DMS79 treated with DMSO at 0.1 percent for 48 hours (cell line): ENCODE data around the gene VAV2.
A peak's percentile ranks its signal among the peaks of the same experiment; 100 is the strongest.

Experiments used
- DNase-seq: peaks from one replicate; lab custom pipeline; 2025; lab: John Stamatoyannopoulos, UW

Gene VAV2

DNA sequence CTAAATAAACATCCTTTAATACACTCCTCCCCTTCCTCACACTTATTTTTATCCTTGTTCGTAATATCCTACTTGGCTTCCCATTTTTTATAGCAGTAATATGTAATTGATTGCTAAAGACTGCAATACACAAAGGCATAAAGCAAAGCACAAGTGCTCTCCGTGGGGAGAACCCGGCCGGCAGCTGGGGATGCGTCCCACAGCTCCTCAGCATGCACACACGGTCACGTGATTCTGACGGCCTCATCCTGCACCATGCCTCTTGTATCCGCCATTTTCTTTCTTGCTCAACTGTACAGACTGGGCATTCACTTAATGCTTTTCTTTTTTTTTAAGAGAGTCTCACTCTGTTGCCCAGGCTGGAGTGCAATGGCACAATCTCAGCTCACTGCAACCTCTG is 36.0 kb upstream of the VAV2 start:
- no peak for DNase-seq

DNA sequence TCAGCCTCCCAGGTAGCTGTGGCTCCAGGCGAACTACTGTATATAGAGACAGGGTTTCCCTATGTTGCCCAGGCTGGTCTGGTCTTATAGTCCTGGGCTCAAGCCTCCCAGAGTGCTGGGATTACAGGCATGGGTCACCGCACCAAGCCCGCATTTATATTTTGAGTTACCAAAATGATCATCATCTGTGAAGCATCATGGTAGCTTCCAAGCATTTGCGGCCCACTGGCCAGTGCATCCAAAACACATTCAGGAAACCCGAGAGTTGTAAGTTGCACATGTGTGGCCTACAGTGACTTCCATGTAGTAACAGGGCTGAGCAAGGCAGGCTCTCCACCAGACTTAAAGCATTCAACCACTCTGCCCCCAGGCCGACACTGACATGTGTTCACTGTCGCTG is 35.4 kb upstream of the VAV2 start:
- DNase-seq = no peak

- DNase-seq = no peak
Observed at GRCh38 chr9:134026981-134027380, 34.9 kb upstream of the VAV2 start.

DNA sequence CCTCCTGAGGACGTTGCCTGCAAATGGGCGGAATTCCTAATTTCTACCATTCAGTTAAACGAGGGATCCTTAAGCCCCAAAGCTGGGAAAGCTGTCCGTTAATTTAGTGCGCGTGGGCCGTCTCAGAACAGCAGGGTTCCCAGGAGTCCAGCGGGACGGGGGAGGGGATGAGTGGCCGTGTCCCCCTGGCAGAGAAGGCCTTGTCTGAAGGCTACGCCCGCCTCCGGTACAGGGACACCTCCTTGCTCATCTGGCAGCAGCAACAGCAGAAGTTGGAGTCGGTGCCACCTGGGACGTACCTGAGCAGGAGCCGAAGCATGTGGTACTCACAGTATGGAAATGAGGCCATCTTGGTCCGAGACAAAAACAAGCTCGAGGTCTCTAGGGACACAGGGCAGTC is 34.5 kb upstream of the VAV2 start:
- no peak for DNase-seq

- peak; percentile 16 for DNase-seq
Observed at GRCh38 chr9:134025606-134026541, 33.8 kb upstream of the VAV2 start.

- DNase-seq = peak; percentile 83
Observed at GRCh38 chr9:134024828-134025605, 32.9 kb upstream of the VAV2 start, which contains the start of gene BRD3OS. BRD3OS (plus strand) TSS chr9:134025481; CDS start chr9:134026748, 1,267 bp downstream.

- DNase-seq = no peak
Observed at GRCh38 chr9:134024214-134024792, 32.2 kb upstream of the VAV2 start.

DNA sequence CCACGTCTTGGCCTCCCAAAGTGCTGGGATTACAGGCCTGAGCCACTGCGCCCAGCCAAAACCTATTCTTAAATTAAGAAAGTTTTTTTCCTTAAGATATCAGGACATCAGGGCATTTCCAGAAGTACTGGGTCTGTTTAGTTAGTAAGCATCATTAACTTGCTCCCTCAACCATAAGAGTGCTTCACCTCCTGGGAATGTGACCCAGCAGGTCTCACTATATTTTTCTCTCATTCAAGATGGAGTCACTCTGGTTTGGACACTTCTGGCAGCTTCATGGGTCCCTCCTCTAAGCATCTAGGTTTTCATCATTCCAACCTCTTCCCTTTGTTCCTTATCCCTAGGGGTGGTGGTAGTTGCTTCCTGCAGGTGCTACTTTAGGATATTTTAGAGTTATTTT is 22.8 kb upstream of the VAV2 start:
- peak; percentile 3 for DNase-seq

GRCh38 chr9:134011401-134011800 is 19.3 kb upstream of the VAV2 start:
- DNase-seq = no peak

DNA sequence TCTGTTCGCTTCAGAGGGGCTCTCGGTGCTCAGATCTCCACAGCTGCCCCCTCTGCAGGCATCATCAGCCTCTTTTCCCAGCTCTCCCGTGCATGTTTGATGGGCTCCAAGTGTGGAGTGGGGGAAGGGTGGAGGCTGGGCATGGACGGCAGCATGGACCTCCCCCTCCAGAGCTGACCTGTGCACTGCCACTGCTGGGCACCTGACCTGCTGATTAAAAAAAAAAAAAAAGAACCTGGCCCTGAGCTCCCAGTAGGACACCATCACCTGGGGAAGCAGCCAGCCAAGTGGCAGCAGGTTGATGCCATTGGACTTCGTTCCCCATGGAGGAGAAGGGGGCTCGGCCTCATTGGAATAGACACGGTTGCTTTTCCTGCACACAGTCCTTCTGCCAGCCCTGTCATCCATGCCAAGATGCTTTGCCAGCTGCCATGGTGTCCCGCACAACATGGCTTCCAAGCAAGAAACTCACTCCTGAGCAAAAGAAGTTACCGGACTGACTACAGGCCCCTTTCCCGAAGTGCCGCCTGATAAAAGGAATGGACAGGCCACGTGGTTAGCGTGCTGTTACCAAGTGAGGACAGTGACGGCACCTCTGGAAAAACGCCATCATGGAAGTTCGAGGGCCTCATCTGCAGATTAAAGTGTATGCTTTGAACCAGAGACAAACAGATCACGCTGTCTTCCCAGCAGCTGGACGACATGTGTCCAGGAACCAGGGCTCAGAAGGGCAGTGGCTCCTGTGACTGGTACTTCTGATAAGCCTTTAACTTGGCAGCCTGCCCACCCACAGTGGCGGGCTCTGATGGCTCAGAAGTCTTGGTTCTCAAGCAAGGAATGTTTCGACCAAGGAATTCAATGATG is 18.4 kb upstream of the VAV2 start:
- DNase-seq = peak; percentile 46

- no peak for DNase-seq
Observed at GRCh38 chr9:134007571-134007970, 15.4 kb upstream of the VAV2 start.

DNA sequence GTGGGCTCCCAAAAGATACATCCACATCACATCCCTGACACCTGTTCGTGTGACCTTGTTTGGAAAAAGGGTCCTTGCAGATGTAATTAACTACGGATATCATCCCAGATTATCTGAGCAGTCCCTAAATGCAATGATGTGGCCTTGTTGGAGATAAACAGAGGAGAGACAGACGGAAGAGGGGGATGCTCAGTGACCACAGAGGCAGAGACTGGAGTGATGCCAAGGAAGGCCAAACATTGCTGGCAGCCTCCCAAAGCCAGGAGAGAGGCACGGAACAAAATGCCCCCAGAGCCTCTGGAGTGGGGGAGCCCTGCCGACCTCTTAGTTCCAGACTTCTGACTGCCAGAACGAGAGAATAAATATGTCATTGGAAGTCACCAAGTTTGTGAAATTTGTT is 15.0 kb upstream of the VAV2 start:
- DNase-seq = peak; percentile 79

DNA sequence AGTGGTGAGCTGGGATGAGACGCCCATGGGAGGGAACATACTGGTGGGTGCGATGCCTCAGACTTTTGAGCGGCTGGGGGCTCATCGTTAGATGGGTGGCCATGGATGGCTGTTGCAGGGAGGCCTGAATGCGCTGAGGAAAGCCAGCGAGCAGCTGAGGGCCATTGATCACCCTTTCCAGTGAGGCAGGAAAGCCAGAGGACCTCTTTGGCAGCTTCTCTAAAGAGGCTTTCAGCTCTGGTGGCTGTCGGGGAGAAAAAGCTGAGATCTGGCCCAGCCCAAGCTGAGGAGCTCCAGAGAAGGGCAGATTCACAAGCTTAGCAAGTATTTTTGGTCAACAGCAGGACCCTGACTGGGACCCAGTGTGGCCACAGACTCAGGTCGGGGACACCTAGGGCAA is 13.3 kb upstream of the VAV2 start:
- no peak for DNase-seq

GRCh38 chr9:134004881-134005280 is 12.8 kb upstream of the VAV2 start:
- DNase-seq = no peak

DNA sequence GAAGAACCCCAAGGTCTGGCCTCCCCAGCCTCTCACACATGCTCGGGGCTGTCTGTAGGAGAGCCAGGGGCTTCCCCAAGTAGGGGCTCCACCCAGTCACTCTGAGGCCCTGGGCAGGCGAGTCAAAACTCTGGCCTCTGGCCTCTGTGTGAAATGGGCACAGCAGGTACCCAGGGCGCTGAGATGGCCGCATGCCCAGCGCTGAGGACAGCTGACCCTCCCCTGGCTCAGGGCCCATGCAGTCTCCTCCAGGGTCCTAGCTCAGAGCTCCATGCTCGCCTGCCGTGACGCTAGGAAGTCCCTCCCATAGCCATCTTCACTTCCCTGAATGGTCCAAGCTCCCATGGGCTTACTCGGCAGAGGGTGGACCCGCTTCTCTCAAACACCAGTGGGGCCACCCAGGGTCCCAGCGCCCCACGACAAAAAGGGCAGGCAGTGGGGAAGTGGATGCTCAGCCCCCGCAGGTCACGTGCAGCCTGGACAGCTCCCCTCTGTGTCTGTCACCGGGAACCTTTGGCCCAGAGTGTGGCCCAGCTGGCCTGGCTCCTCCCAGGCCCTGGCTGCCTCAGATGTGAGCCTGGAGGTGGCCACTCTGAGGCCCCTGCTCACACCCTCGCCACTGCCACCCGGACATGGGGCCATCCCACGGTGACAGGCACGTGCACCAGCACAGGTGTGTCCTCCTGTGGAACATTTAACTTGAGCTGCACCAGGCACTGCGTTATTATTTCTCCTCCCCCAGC is 12.2 kb upstream of the VAV2 start:
- no peak for DNase-seq

- DNase-seq = no peak
Observed at GRCh38 chr9:134003237-134003636, 11.1 kb upstream of the VAV2 start.

DNA sequence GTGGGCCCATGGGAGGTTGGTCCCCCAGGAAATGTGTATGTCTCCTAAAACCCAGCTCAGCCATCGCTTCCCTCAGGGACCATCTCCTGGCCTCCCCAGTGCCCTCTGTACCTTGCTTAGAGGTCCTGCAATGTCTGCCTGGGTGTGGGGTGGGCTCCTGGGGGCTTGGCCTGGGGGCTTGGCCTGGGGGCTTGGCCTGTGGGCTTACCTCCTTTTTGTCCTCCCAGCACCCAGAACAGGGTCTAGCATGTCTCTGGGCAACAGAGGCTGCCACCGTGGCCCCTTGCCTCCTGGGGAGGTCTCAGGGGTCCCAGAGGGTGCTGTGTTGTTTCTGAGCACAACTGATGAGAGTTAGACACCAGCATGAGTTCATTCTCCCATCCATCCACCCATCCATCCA is 10.7 kb upstream of the VAV2 start:
- DNase-seq = no peak

GRCh38 chr9:133999851-134000265 is 7.7 kb upstream of the VAV2 start:
- DNase-seq = no peak

DNA sequence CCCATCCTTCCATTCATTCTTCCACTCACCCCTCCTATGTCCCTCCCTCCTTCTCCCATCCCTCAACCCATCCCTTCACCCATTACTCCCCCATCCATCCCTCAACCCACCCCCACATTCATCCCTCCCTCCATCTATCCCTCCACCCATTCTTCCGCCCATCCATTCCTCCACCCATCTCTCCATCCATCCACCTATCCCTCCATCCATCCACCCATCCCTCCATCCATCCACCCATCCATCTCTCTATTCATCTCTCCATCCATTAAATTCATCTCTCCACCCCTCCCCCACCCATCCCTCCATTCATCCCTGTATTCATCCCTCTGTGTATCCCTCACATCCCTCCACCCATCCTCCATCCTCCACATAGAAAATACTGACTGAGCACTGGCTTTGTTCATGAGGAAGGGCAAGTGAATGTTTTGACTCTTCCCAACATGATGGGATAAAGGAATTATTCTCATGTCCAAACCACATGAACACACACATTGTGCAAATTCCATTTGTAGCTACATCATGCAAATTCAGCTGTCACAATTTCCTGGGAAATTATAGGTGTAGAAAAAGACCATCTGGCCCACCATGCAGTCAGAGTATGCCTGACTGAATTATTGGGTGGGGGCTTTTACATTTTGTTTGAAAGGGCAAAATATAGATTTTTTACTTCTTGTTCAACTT is 6.9 kb upstream of the VAV2 start:
- no peak for DNase-seq

- no peak for DNase-seq
Observed at GRCh38 chr9:133997584-133997983, 5.5 kb upstream of the VAV2 start.
